Measurements from ENCODE around the gene EGFR.

EGFR gene

DNA sequence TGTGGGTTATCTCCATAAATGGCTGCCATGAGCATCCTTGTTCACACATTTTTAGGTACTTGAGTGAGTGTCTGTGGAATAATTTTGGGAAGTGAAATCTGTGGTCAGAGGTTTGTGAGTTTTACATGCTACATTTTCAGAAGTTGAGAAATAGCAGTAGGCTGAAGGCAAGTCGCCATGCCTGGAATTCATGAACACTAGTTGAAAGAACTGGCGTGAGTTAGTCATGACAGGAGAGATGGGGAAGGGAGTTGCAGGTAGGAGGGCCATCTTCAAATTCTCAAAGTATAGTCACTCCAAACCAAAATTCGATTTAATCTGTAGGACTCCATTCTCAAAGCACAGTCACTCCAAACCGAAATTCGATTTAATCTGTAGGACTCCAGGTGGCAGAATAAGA lies 89.6 kb downstream of the EGFR start:
- no peak for DNase-seq

DNA sequence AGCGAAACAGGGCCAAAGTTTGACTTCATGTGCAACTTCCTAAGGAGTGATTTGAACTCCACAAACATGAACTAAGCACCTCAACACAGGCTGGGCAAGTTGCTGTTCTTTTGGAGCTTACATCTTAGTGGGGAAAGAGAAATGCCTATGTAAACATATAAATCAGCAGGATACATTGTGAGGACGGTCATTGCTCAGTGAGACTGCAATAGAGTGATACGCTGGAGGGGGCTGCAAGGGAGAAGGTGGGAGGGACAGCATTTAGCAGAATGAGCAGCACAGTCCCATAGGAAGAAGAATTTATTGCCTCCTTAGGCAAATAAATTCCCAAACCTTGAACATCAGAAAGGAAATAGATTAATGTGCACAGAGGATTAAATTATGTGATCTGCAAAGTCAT lies 90.0 kb downstream of the EGFR start:
- DNase-seq: no peak

DNA sequence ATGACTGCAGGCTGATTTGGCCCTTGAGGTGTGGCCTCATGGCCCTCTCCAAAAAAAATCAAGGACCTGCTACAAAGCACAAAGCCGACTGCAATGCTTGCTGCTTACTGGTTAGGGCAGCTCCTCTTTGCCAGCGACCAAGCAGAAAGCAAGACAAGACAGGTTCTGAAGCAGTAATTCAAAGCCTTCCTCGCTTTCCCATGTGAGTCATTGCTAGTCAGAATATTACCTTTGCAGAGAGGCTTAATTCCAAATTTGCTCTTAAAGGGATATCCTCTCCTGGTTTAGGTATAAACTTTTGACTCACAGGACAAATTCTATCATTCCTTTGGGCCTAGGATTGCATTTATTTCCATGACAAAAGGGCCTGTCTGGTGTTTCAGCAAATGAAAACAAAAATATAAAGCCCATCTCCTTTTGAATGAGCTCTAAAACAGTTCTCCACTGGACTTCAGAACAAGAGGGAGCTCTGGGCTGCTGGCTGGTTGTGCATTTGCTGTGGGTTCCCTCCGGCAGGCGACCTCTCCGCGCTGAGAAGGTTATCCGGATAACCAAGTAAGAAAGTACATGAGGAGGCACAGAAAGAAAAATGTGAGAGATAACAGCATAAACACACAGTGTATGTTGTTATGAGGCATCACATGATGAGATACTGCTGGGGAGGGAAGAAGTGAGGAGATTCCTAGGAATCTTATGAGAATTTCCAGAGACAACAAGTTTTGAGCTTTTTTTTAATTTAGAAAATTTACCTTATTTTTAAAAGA lies 90.8 kb downstream of the EGFR start:
- no peak for DNase-seq

DNA sequence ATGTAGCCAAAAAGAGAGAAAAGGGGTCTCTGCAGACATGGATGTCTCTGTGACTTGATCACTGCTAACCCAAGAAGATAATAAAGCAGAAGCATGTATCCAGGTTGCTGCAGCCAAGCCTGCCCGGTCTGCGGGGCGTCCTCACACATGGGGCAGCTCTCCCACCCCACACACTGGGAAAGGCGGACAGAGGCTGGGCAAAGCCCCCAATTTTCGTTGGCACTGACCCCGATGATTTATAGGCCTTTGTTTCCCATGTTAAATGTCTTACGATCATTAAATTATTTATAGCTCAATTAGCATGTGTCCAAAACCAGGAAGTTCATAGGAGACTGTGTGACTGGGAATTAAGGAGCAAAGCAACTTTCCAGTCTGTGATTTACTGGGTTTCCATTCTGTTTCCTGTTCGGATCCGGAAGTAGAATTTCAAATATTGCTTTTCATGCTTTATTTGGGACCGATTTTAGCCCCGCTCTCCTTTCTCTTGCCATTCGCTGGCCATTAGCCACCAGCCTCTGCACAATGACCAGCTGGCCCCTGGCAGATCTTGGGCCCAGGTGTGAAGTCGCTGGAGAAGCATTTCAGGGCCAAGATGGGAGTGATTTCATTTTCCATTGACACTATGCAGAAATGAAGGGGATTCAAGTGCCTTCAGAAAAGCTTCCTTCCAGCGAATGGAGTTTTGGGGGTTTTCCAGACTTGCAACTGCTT lies 91.6 kb downstream of the EGFR start:
- no peak for DNase-seq

DNA sequence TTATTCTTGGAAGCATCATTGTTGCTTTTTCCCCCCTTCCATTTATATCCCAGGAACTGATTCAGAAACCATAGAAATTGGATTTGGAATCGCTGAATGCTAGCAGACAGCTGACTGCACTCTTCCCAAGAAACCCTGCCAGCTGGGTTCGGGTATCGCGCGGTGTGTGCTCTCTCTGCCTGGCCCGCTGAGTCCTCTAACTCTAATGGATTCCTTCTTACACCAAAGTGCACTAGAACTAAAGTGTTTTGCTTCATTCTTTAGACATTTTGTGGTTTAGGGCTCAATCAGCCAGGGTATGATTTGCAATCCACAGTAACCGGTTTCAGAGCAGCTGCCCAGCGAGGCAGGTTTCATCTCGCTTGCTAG lies 92.2 kb downstream of the EGFR start:
- DNase-seq: no peak

DNA sequence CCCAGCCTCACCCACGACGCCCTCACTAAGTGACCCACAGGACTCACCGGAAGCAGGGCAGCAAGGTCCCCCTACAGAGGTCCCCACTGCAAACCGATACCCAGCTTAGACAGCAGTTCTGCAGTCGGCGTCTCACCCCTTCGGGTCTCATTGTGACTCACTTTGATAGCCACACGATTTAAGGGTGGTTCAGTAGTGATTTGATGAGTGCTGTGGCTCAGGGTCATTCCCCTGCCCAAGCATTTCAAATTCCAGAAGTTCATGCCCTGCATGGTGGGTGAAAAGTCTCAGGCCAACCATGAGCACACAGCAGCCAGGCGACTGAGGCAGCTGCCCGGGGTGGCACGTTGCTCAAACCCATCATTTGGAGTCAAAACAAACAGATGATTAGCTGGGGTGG lies 93.2 kb downstream of the EGFR start:
- DNase-seq: no peak

DNA sequence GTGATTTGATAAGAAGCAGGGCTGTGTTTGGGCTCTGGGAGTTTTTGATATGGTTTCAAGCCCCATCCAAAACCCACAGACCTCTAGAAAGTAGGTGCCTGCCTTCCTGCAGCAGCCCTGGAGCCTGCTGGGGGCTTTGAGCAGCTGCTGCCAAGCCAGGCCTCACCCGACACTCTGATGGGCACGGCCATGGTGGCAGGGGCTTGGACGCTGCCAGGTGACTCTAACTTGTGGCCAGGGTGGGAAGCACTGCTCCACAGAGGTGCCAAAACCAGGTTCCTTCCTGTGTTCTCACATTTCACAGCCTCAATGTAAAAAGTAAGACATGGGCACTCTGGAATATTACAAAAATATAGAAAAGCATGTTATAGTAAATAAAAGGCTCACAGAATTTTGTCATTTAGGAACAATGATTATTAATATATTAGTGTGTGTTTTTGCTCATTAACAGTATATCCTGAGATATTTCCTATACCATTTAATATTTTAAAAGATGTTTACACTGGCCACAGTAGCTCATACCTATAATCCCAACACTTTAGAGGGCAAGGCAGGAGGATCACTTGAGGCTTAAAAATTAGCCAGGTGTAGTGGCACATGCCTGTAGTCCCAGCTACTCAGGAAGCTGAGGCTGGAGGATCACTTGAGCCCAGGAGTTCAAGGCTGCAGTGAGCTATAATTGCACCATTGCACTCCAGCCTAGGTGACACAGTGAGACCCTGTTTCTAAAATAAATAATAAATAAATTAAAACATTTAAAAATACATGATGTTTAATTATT lies 95.1 kb downstream of the EGFR start:
- DNase-seq: peak; percentile 2

DNA sequence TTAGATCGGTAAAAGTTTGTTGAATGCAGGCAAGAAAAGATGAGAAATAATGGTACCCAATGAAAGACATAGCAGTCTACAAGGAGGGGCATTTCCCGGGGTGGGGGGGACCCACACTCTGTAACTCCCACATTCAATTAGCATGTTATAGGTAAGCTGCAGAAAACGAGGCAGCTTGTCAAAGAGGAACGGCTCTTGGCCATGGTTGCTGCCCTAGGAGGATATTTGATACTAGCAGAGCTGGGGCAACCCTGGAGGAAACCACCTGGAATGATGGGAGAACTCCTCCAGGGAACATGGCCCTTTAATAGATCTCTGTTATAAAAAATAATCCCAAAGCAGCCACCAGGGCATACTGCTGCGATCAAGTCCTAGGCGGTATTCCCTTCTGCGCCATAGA lies 98.5 kb downstream of the EGFR start:
- no peak for DNase-seq

DNA sequence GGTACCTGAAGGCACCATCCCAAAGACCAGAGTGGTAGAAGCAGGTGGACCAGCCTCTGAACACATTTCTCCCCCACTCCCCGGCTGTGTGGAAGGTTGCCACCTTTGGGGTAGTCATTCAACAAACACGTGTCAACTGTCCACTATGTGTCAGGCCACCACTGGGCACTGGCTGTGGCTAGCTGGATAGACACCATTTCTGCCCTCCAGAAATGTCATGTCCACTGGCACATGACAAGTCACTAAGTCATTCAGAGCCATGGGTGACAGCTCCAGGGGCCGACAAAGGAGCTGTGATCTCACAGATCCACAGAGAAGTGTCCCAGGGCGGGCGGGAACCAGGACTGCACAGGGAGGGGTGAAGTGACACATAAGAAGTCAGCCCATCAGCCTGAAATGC lies 99.6 kb downstream of the EGFR start:
- DNase-seq: no peak

DNA sequence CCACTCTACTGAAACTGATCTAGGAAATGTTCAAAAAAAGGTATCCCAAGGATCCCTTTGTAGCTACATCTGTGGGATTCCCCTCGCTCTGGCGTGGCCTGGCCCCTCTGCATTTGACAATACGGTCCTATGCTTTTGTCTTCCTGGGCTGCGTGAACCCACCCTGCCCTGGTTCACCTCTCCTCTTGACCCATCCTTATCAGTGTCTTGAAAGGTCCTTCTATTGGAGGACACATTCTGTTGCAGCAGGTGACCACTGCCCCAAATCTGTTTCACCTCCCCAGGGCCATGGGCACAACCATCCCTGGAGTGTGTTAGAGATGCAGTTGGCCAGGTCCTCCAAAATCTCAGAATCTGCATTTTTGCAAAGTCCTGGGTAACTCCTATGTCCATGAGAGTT lies 100.8 kb downstream of the EGFR start:
- no peak for DNase-seq

DNA sequence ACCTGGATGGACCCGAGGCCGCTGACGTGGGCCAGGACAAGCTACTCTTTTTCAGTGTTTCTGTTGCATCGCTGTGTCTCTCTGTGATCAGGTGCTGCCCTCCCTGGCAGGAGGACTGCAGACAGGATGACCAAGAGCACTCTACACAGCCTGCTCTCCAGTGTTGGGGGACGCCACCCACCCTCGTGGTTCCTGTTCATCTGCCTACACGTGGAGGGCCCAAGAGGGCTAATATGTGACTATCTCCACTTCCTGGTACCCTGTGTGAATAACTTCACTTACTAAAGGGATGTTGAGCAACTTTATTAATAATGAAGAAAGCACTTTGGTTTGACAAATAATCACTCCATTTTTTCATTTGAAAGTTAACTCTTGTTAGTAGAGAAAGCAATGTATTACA lies 101.3 kb downstream of the EGFR start:
- DNase-seq: no peak

DNA sequence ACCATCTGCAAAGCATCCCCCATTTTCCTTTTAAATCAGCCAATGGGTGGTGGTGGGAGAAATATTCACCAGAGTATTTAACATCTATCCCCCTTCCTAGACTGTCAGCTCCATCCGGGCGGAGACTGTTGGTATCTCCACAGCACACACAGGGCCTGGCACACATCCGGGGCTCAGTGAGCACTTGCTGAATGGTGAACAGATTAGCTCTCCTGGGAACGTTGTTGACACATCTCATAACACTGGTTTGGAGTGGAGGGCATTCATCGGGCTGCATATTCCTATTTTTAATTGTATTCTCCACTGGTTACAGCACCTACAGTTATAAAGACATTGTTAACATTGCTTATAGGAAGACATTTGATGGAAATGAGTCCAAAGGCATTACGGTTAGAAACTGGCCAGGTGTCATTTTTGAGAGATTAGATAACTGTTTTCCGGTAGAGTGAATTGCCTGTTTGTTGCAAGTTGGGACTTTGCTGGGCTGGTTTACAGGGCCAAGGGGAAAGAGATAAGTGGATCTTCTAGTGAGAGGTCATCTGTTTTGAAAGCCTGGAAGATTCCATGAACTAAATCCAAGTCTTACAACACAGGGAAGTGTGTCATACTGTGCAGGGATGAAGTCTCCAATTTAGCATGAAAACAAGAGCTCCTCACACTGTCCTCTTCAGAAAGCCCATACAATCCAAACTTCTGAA lies 101.8 kb downstream of the EGFR start:
- DNase-seq: no peak

DNA sequence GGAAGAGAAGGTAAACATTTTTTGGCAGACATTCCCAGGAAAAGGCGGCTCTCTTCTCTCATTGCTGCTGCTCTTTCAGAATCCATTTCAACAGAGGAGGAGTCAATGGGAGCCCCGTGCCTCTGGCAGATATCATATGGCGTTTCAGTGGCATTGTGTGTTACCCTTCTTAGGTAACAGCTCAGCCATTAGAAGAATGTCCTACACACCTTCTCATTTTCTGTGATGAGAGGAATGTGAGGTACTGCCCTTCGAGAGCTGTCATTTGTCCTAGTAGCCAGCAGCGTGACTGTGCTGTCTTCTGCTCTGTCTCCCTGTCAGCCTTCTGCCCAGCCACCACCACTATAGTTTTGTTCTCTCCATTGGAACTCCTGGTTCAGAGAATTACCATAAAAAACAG lies 102.4 kb downstream of the EGFR start:
- no peak for DNase-seq

DNA sequence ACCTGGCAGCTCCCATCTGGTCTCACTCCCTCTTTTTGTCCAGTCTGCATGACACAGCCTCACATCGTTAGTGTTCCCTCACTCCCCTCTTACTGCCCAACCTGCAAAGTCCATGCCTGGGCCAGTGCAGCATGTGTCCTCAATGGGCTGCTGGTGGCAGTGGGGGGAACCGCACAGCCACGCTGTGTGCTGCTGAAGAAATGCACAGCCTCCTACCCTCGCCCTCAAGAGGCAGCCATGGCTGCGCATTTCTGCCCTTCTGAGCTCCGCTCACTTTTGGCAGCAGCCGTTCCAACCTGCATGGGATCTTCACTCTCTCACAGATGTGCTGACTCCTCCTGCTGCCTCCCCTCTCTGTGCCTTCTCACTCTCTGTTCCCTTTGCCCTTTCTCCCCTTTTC lies 103.4 kb downstream of the EGFR start:
- DNase-seq: no peak

DNA sequence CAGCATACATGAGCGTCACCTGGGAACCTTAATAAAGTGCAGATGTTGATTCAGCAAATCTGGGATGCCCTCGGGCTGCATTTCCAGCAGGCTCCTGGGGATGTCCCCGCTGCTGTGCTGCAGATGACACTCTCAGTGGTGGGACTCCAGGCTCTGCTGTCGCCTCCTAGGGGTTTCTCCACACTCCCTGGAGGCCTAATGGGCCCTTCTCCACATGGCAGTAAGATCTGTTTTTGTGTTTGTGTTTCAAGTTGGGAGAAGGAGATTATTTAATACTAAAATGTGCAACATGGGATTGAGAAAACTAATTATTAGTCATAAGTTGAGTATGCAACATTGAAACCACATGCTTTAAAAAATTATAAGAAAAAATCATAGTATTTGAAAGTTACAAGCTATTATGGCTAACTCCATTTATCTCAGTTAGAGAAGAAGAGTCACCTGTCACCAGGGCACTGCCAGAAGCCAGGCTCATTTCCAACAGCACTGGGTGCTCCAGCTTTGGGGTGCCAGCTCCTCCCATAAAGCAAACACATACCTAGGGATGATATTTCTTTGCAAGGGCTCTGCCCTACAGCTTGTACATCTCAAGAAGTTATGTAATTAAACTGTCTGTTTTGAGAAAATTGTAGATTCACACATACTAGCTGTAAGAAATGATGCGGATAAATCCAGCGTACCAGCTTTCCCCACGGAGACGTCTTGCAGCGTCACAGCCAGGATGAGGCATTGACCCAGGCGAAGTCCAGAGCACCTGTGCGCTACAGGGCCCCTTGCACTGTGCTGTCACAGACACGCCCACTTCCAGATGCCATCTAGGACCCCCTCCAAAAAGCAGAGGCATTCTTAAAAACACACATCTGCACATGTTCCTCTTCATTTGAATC lies 106.4 kb downstream of the EGFR start:
- DNase-seq: no peak

DNA sequence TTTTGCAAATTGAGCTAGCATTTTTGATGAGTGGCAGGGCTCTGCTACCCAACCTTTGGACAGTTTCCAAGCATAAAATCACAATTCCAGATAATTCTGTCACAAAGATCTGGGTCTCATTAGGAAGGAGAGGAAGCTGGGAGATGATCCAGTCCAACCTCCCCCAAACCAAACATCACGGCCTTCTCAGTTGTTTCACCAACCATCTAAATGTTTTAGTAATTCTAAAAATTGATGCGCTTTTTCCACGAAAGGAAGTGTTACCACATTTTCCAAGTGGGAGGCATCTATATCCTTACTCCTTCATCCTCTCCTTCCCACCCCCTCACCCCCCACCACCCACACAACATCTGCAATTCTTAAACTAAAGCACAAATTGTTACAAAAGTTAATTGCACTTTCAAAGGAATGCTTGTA lies 108.3 kb downstream of the EGFR start:
- DNase-seq: no peak

DNA sequence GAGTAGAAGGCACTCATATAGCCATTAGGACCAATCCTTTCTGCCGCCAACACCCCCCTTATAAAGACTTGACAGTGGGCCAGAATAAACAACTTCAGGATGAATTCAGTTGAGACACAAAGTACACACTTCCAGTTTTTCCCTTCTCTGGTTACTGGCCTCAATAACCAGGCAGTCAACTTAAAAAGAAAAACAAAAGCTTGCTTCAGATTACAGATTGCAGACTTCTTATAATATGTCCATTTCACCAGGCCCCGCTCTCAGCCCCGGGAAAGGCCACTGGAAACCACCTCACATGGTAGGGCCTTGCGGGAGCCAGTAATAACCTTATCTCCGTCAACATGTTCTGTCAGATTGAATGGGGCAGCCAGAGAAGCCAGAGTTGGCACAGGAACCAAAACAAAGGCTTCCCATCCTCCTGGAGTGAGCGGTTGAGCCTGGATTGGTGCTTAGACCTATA lies 108.8 kb downstream of the EGFR start:
- no peak for DNase-seq

DNA sequence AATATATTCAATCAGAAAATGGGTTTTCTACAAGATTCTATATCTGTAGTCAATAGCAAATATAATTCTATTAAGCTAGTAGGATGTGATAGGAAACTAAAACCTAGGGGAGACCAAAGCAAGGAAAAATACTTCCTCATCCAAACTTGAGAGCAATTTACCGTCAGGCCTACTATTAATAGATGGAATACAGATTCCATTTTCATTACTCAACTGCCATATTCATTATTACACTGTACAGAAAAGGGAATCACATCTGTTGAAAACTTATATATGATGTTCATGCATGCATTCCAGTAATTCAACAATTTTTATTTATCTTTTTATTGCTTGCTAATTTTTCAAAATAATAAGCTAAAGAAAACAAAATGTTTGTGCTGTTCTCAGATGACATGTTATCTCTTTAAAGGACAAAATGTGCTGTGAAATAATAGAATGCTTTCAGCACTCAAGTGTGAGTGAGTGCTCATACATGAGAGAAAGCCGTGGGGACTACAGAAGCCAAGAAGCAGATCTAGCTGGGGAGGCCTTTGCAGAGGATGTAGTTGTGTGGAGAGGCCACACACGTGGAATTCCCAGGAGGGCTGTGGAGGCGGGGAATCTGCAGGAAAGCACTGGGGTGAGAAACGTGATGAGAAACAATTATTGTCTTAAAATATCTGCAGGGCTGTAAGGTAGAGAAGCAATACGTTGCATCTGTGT lies 110.0 kb downstream of the EGFR start:
- no peak for DNase-seq

DNA sequence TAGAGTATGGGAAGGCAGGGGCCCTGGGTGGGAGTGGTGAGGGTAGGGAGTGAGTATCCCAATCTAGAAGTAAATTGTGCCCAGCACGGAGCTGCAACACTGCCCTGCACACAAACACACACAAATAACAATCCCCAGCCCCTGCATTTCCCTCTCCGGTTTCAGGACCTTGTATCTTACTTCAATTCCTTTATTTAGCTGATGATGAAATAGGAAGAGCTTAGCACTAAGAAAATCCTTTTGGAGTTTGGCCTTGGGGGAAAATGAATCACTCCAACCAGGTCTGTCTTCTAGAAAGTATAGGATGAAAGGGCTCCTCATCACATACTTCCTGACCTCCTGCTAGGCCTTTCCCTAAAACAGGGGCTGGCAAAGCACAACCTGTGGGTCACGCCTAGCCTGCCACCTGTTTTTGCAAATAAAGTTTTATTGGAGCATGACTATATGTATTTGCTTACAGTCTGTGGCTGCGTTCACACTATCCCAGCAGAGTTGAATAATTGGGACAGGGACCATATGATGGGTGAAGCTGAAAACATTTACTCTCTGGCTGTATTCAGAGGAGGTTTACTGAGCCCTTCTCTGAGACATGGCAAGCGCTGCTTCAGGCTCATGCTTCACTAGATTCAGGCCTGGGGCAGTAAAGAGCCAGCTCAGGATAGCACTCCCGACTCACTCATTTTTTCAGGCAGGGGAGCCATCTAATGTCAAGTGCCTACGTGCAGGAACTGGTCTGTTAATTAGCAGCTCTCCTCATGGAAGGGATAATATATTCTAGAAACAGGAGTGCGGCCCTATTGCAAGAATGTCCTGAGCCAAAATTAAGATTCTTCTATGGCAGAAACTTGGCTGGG lies 111.0 kb downstream of the EGFR start:
- no peak for DNase-seq

DNA sequence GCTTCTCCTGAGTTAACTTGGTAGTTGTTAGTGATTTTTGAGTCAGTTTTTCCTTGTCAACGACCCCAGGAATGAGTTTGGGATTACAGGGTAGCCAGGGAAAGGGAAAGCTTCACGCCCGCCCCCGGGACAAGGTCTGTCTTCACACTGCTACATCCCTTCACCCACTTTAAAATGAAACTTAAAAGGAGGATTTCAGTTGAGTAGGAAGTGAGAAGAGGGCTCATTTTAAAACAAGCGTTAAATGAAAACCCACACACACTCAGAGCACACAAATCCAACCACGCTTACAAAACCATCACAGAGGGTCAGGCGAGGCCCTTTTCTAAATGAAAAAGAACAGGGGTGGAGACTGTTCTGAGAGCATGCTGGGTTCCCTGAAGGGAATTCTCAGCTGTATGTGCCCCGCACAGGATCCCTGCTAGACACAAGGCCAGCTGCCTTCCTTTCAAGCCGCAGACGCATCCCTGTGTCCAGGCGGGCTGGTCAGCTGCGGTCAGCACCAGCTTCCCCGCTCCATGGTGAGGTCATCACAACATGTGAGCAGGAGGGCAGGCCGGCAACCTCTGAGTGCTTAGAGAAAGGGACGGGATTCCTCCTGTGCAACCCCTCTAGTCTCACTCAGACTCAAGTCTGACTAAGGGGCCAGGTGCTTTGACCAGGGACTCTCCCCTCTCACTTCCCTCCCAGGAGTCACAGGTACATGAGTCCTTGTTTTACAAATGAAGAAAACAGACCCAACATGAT lies 111.8 kb downstream of the EGFR start:
- no peak for DNase-seq

All from CD4-positive, alpha-beta T cell treated with Interleukin-17A for 1 hour (primary cell).